Pancreas (tissue), 10 donors: ENCODE results near the gene ZSCAN30. TPM values are rescaled to one million over a fixed set of nuclear protein-coding genes. Genes with fewer than 3 reads are reported as not detected.
A peak's percentile ranks its signal among the peaks of the same experiment; 100 is the strongest.

Experiments used
- ATAC-seq, 4 donors: fragments of 200-7000 bp; cut with Tn5 transposase; one replicate each; pipeline versions ENCODE4 v1.8.0 to v1.9.1; 2020; ENCODE audit warnings: mild to moderate bottlenecking in 4 of 4, moderate library complexity in 4 of 4
- DNase-seq, 6 donors: peaks; one replicate each; pipeline ENCODE4 v3.0.0-alpha.2; 2020
- FAIRE-seq: peaks from 2 replicates; lab custom pipeline; 2012; peaks lifted over from hg19 to GRCh38; lab: Jason Lieb, UNC
- H3K27ac ChIP-seq, 4 donors: fragments of 200-600 bp; sonication (generic); 1 replicate in 3 of 4; 2 replicates in 1 of 4; pipeline versions ENCODE4 v1.5.0 to v1.8.0; 2020
- H3K27me3 ChIP-seq, 4 donors: fragments of 200-600 bp; one replicate each; pipeline ENCODE4 v1.8.0; 2021
- H3K36me3 ChIP-seq, 3 donors: fragments of 200-600 bp; sonication (generic) in 1 of 3; one replicate each; pipeline versions ENCODE4 v1.5.0 to v1.8.0; 2020 to 2021
- H3K4me1 ChIP-seq, 3 donors: fragments of 200-600 bp; one replicate each; pipeline ENCODE4 v1.8.0; 2021
- H3K4me3 ChIP-seq, 4 donors: fragments of 200-600 bp; sonication (generic) in 2 of 4; one replicate each; pipeline versions ENCODE4 v1.5.0 to v1.8.0; 2020 to 2021
- H3K9me3 ChIP-seq, 4 donors: fragments of 200-600 bp; one replicate each; pipeline ENCODE4 v1.8.0; 2021
- CTCF ChIP-seq, 4 donors: fragments of 200-600 bp; sonication (generic) in 3 of 4; IDR thresholded peaks; one replicate each; pipeline versions ENCODE4 v1.5.0 to v1.8.0; 2021; ENCODE audit warnings: antibody characterized with exemption in 4 of 4
- WGBS, 2 donors: extraction: QIAGEN DNeasy Blood & Tissue Kit; methylation state at CpG; one replicate each; pipeline ENCODE4 v1.1.7; 2013; 5-methylcytosine and 5-hydroxymethylcytosine counted together
- intact Hi-C, 3 donors: fragments of 100-400 bp; cut with DNase I; formaldehyde crosslinking; loops; one replicate each; pipeline versions ENCODE4 v1.11.1 to v1.14.2; 2022
- polyA plus RNA-seq, 2 donors: library from polyadenylated mRNA; stranded (reverse); fragments of 200-250 nt; gene quantifications; one replicate each; pipeline ENCODE4 v1.2.3, GENCODE V29; 2013
- total RNA-seq, 6 donors: library from RNA; stranded (reverse); fragmentation: NEBNext Ultra II Directional in 4 of 6; extraction: Animal tissue kit (Norgen Biotek cat#: 25700) in 4 of 6; gene quantifications; one replicate each; pipeline versions ENCODE4 v1.2.1 to v1.2.4, GENCODE V29; 2021 to 2023
- donor health status: healthy with polysubstance abuse.
- donor health status: DM: no; HTN: no; CAD: no; lungs with moderate emphysema.
- donor health status: DM: no; HTN: no; CAD: no.
- donor health status: control.
- donor health status: control.
- donor health status: Bipolar disorder and iron deficiency.
- donor health status: DM: yes; HTN: yes; CAD: no.
- donor health status: DM: no; HTN: no; CAD: no.
- donor health status: DM: no; HTN: no; CAD: no.
- donor health status: DM: yes; HTN: yes; CAD: no.

The ZSCAN30 gene
- total and polyA plus RNA-seq, 8 donors = 5.2 to 16.9 (median 8.8) TPM

- TF ChIP-seq CTCF (IDR thresholded peaks at IDR 0.05) = no peak
- intact Hi-C loops = no loop called here
- Histone ChIP-seq H3K9me3 (no peaks in the 10 kb centered on the region), H3K4me3 (no peak overlapping the region), H3K27me3 (no peaks in the 10 kb centered on the region), H3K4me1 (peaks cover 7 to 11% (median 8%) of the 10 kb centered on the region in 3 donors), H3K36me3 (peaks cover 0 to 44% (median 5%) of the 10 kb centered on the region in 3 donors), H3K27ac (no peak overlapping the region)
- WGBS, 2 donors = 92 to 94% methylated on average over 6 of the region's 6 CpGs
- DNase-seq (no peak), ATAC-seq (no peak), FAIRE-seq (no peak)
Measured at GRCh38 chr18:35242426-35242825, 47.6 kb downstream of the ZSCAN30 start.

- ATAC-seq (no peak), FAIRE-seq (peak; percentile 43), DNase-seq (no peak)
- no peaks in the 10 kb centered on the region for H3K9me3 ChIP-seq
- TF ChIP-seq CTCF (IDR thresholded peaks at IDR 0.05) = no peak
- H3K36me3 ChIP-seq = peaks cover 0 to 38% (median 5%) of the 10 kb centered on the region in 3 donors
- H3K4me3 ChIP-seq = peak overlapping the region; percentile 62 to 83 (median 70)
- H3K27me3 ChIP-seq = no peaks in the 10 kb centered on the region
- H3K27ac ChIP-seq = peak overlapping the region; percentile 86 to 95 (median 91)
- 0% methylated on average over 5 of the region's 5 CpGs for WGBS, 2 donors
- intact Hi-C loops = no loop called here
- H3K4me1 ChIP-seq = peaks cover 7 to 11% (median 8%) of the 10 kb centered on the region in 3 donors
Measured at GRCh38 chr18:35241448-35241804, 48.6 kb downstream of the ZSCAN30 start.

- H3K4me1 ChIP-seq = peaks cover 7 to 11% (median 8%) of the 10 kb centered on the region in 3 donors
- intact Hi-C loops = no loop called here
- FAIRE-seq = peak; percentile 26
Measured at GRCh38 chr18:35240664-35241447, 49.2 kb downstream of the ZSCAN30 start, which contains the start of gene ZNF397. ZNF397 (plus strand) TSS chr18:35241034; CDS start chr18:35242471, 1,437 bp downstream.

GRCh38 chr18:35239314-35239713 lies 50.7 kb downstream of the ZSCAN30 start:
- 92 to 100% methylated on average over 1 of the region's 1 CpG for WGBS, 2 donors
- intact Hi-C loops = loop anchor here in 1 of 3 donors (10.0 kb wide), 1 partner anchor 115 kb away; no protein-coding TSS in a partner anchor
- Histone ChIP-seq H3K4me1 (peaks cover 7 to 11% (median 8%) of the 10 kb centered on the region in 3 donors), H3K4me3 (no peak overlapping the region), H3K27ac (no peak overlapping the region), H3K36me3 (peaks cover 0 to 19% (median 5%) of the 10 kb centered on the region in 3 donors), H3K9me3 (no peaks in the 10 kb centered on the region), H3K27me3 (no peaks in the 10 kb centered on the region)
- no peak for DNase-seq
- ATAC-seq = no peak
- no peak for TF ChIP-seq CTCF (IDR thresholded peaks at IDR 0.05)
- no peak for FAIRE-seq

More at GRCh38 chr18:35240664-35241447, 49.2 kb downstream of the ZSCAN30 start, which contains the start of gene ZNF397:
- peak within 1 kb of the TSS; percentile 62 to 83 (median 70) for H3K4me3 ChIP-seq
- ATAC-seq (peak; percentile 99 to 100 (median 100)), DNase-seq (peak; percentile 95 to 97 (median 96))
- TF ChIP-seq CTCF (IDR thresholded peaks at IDR 0.05) = no peak
- peak within 1 kb of the TSS; percentile 86 to 95 (median 91) for H3K27ac ChIP-seq
- 0% methylated on average over 49 to 60 of the region's 60 CpGs for WGBS, 2 donors
- peaks cover 0 to 33% (median 5%) of the 10 kb centered on the region in 3 donors for H3K36me3 ChIP-seq
- no peaks in the 10 kb centered on the region for H3K9me3 ChIP-seq
- no peaks in the 10 kb centered on the region for H3K27me3 ChIP-seq
